Thymus (tissue), 11 donors: ENCODE results near the gene FN1. TPM values are rescaled to one million over a fixed set of nuclear protein-coding genes. Genes with fewer than 3 reads are reported as not detected.

Experiments
- DNase-seq, 9 donors: peaks; one replicate each; pipeline ENCODE4 v3.0.0-alpha.2; 2013; ENCODE audit warnings: low spot score in 9 of 9, low read depth in 6 of 9, missing footprints in 1 of 9
- H3K27ac ChIP-seq, 2 donors: one replicate each; pipeline ENCODE4 v1.5.1; 2013; ENCODE audit warnings: control low read depth in 1 of 2, low read depth in 1 of 2, low read length in 1 of 2, mild to moderate bottlenecking in 1 of 2, moderate library complexity in 1 of 2
- H3K27me3 ChIP-seq, 2 donors: one replicate each; pipeline ENCODE4 v1.5.1; 2013; ENCODE audit warnings: low read length in 1 of 2; ENCODE audit not compliant: control insufficient read depth in 2 of 2, insufficient read depth in 1 of 2
- H3K36me3 ChIP-seq, 2 donors: one replicate each; pipeline ENCODE4 v1.5.1; 2013; ENCODE audit warnings: low read length in 1 of 2, mild to moderate bottlenecking in 1 of 2, moderate library complexity in 1 of 2; ENCODE audit not compliant: control insufficient read depth in 2 of 2, insufficient read depth in 2 of 2
- H3K4me1 ChIP-seq, 2 donors: one replicate each; pipeline ENCODE4 v1.5.1; 2013; ENCODE audit warnings: low read length in 2 of 2; ENCODE audit not compliant: control insufficient read depth in 2 of 2, insufficient read depth in 2 of 2
- H3K4me3 ChIP-seq, 2 donors: one replicate each; pipeline ENCODE4 v1.5.1; 2013; ENCODE audit warnings: low read length in 2 of 2, control low read depth in 1 of 2, mild to moderate bottlenecking in 1 of 2
- H3K9me3 ChIP-seq, 2 donors: one replicate each; pipeline ENCODE4 v1.5.1; 2013; ENCODE audit warnings: low read length in 1 of 2, mild to moderate bottlenecking in 1 of 2; ENCODE audit not compliant: control insufficient read depth in 2 of 2, insufficient read depth in 1 of 2
- WGBS: extraction: QIAGEN DNeasy Blood & Tissue Kit; methylation state at CpG from one replicate; pipeline ENCODE4 v1.1.7; 2013; 5-methylcytosine and 5-hydroxymethylcytosine counted together
- polyA plus RNA-seq: library from polyadenylated mRNA; stranded (reverse); fragments of 200-250 nt; gene quantifications from one replicate; pipeline ENCODE4 v1.2.3, GENCODE V29; 2013
- total RNA-seq: library from RNA; stranded (reverse); fragments of 120-200 nt; gene quantifications from one replicate; pipeline ENCODE4 v1.2.4, GENCODE V29; 2013
- donor health status: healthy.

Gene FN1
- total and polyA plus RNA-seq, 2 donors, result 222 to 439 TPM

GRCh38 chr2:215395687-215396460 lies 40.0 kb downstream of the FN1 start:
- 76% methylated on average over 5 of the region's 5 CpGs for WGBS
- no peaks in the 10 kb centered on the region for H3K36me3 ChIP-seq

GRCh38 chr2:215394102-215394805 lies 41.6 kb downstream of the FN1 start:
- Histone ChIP-seq H3K4me1 (no peaks in the 10 kb centered on the region), H3K9me3 (no peaks in the 10 kb centered on the region), H3K4me3 (no peak overlapping the region), H3K27me3 (no peaks in the 10 kb centered on the region), H3K27ac (no peak overlapping the region), H3K36me3 (no peaks in the 10 kb centered on the region)
- WGBS, result 83% methylated on average over 7 of the region's 7 CpGs
- DNase-seq, result no peak

More at GRCh38 chr2:215395687-215396460, 40.0 kb downstream of the FN1 start:
- Histone ChIP-seq H3K27me3 (no peaks in the 10 kb centered on the region), H3K4me1 (no peaks in the 10 kb centered on the region), H3K27ac (no peak overlapping the region), H3K4me3 (no peak overlapping the region), H3K9me3 (no peaks in the 10 kb centered on the region)
- no peak for DNase-seq

GRCh38 chr2:215392687-215393270 lies 43.1 kb downstream of the FN1 start:
- H3K4me3 ChIP-seq, result no peak overlapping the region
- no peaks in the 10 kb centered on the region for H3K4me1 ChIP-seq
- H3K27ac ChIP-seq, result no peak overlapping the region
- H3K9me3 ChIP-seq, result no peaks in the 10 kb centered on the region
- no peaks in the 10 kb centered on the region for H3K36me3 ChIP-seq
- 97% methylated on average over 12 of the region's 12 CpGs for WGBS
- no peaks in the 10 kb centered on the region for H3K27me3 ChIP-seq
- DNase-seq, result no peak

DNA sequence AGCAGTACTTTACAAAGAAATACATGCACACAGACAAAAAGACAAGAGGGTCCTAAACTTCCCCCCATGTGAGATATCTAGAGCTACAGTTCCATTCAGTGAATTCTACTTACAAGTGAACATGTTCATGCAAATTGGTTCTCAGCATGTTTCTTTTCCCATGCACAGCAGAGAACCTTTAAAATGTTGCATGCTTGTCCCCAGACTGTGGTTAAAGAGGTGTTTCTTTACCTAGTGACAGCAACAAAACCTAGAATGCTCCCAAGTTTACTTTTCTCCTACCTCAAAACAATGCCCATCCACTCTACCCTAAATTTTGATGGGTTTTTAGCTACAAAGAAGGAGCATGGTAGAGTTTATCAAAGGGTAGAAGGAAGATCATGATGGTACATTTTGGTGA lies 43.7 kb downstream of the FN1 start:
- Histone ChIP-seq H3K36me3 (no peaks in the 10 kb centered on the region), H3K9me3 (no peaks in the 10 kb centered on the region), H3K27ac (no peak overlapping the region), H3K27me3 (no peaks in the 10 kb centered on the region), H3K4me3 (no peak overlapping the region), H3K4me1 (no peaks in the 10 kb centered on the region)
- DNase-seq, result no peak

DNA sequence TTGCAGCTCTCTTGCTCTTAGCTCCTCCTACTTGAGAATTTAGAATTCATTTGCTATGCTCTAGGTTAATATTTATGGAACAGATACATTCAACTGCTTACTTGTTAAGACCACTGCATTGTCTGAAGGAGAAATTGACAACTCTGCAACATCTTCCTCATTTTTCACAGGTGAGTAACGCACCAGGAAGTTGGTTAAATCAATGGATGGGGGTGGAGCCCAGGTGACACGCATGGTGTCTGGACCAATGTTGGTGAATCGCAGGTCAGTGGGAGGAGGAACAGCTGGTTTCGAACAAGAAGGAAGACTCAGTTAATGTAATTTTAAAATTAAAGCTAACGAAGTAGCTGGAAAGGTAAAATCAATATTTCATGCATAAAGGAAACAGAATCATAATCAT lies 44.3 kb downstream of the FN1 start:
- WGBS, result 96% methylated on average over 5 of the region's 5 CpGs
- Histone ChIP-seq H3K36me3 (no peaks in the 10 kb centered on the region), H3K27me3 (no peaks in the 10 kb centered on the region), H3K4me3 (no peak overlapping the region), H3K4me1 (no peaks in the 10 kb centered on the region), H3K27ac (no peak overlapping the region), H3K9me3 (no peaks in the 10 kb centered on the region)
- no peak for DNase-seq

- Histone ChIP-seq H3K4me3 (no peak overlapping the region), H3K4me1 (no peaks in the 10 kb centered on the region), H3K27me3 (no peaks in the 10 kb centered on the region), H3K9me3 (no peaks in the 10 kb centered on the region), H3K27ac (no peak overlapping the region), H3K36me3 (no peaks in the 10 kb centered on the region)
- no peak for DNase-seq
- over 99% methylated on average over 2 of the region's 2 CpGs for WGBS
These were observed 45.3 kb downstream of the FN1 start for GRCh38 chr2:215390550-215390913.

DNA sequence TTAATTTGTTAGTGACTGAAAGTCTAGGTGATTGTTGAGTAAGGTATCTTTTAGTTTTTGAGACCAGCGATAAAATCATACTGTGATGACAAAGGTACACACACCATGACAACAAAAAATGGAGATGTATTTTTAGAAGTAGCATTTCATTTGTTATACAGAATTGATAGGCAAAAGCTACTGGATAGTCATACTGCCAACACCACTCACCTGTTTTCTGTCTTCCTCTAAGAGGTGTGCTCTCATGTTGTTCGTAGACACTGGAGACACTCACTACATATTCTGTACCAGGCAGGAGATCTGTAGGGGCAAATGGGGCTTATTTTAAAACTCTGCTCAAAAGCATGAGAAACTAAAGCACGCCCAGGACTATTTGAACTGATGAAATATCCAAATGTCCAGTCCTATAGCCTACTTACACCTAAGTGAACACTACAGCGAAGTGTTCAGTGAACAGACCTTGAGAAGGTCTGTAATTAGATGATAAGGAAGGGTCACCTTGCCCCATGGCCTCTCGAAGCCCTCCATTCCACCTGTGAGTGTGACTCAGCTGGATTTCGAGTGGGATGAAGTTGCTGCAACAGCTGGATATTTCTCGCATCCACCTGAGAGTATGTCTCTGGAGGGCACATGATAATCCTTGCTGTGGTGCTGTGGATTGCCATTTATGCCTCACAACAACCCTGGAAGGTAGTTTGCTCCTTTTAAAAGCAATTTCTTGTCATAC lies 47.7 kb downstream of the FN1 start:
- DNase-seq, result no peak
- Histone ChIP-seq H3K36me3 (no peaks in the 10 kb centered on the region), H3K27ac (no peak overlapping the region), H3K4me3 (no peak overlapping the region), H3K4me1 (no peaks in the 10 kb centered on the region), H3K9me3 (no peaks in the 10 kb centered on the region), H3K27me3 (no peaks in the 10 kb centered on the region)
- WGBS, result 95% methylated on average over 7 of the region's 7 CpGs

- WGBS, result 97% methylated on average over 7 of the region's 7 CpGs
- Histone ChIP-seq H3K36me3 (no peaks in the 10 kb centered on the region), H3K27me3 (no peaks in the 10 kb centered on the region), H3K27ac (no peak overlapping the region), H3K9me3 (no peaks in the 10 kb centered on the region), H3K4me3 (no peak overlapping the region), H3K4me1 (no peaks in the 10 kb centered on the region)
- no peak for DNase-seq
These were observed 49.3 kb downstream of the FN1 start for GRCh38 chr2:215386566-215386965.

GRCh38 chr2:215384710-215385109 lies 51.2 kb downstream of the FN1 start:
- WGBS, result 90% methylated on average over 7 of the region's 7 CpGs
- Histone ChIP-seq H3K9me3 (no peaks in the 10 kb centered on the region), H3K36me3 (peaks cover 0 to 6% of the 10 kb centered on the region in 2 donors), H3K4me3 (no peak overlapping the region), H3K4me1 (no peaks in the 10 kb centered on the region), H3K27me3 (no peaks in the 10 kb centered on the region), H3K27ac (no peak overlapping the region)
- DNase-seq, result no peak
